DND-41 (cell line): ENCODE data around the gene TNIK.

ENCODE experiments used
- CTCF ChIP-seq: IDR thresholded peaks from 2 replicates; pipeline ENCODE4 v1.5.1; 2012; ENCODE audit warnings: borderline replicate concordance, low read length, moderate library complexity, mild to moderate bottlenecking; ENCODE audit not compliant: poor library complexity, severe bottlenecking; ENCODE audit errors: extremely low read depth
- EZH2 ChIP-seq: IDR thresholded peaks from 3 replicates; pipeline ENCODE4 v1.6.1; 2012; ENCODE audit warnings: borderline replicate concordance, low read depth, mild to moderate bottlenecking, moderate library complexity, low read length, inconsistent platforms; ENCODE audit not compliant: severe bottlenecking

DNA sequence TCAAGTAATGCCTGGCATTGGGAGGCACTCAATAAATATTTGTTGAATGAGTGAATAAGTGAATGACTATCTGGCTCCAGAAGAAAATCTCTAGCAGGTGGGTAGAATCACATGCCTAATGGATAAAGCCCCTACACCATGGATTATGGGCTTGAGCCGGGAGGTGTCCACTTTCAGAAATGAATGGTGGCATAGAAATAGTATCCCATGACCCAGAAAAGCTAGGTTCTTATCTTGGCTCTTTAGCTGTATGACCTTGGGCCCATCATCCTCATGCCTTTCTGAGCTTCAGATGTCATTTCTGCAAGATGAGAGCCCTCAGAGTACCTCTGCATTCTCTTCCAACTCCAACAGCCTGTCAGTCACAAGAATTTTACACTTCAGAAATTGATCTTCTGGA, 37.3 kb upstream of the TNIK start:
- TF ChIP-seq CTCF (no peak), EZH2 (no peak)
